ENCODE measurements around the gene PCCB.

DNA sequence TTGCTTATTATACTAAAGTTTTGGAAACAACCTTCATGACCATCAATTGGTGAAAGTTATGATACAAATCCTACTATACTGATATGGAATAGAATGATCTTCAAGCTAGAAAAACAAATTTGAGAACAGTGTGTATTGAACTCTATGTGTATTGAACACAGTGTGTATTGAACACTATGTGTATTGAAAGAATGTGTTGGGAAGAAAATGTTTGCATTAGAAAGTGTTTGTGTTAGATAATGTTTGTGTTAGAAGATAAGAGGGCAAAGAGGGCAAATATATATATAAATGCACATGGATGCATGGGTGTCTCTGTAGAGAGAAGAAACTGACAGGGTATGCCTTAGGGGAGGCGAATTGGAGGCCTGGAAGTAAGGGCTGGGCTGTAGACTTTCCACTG is 42.4 kb downstream of the PCCB start:
- no peak for TF ChIP-seq CTCF (conservative IDR thresholded peaks at IDR 0.05)
- no peak for TF ChIP-seq ZFX (IDR thresholded peaks at IDR 0.05)
